HG03025 (cell line): ENCODE data around the gene EXOC1.
"Not testable (repeated sequence)": the region's sequence is repeated elsewhere in the genome, so short reads cannot be mapped to it uniquely, and the experiment has no call there.

Experiments used
- ATAC-seq: cut with Tn5 transposase; IDR thresholded peaks from one replicate; pipeline ENCODE4 v1.9.1; 2021; ENCODE audit warnings: mild to moderate bottlenecking, moderate library complexity; ENCODE audit not compliant: unreplicated experiment, low FRiP score

Gene EXOC1

DNA sequence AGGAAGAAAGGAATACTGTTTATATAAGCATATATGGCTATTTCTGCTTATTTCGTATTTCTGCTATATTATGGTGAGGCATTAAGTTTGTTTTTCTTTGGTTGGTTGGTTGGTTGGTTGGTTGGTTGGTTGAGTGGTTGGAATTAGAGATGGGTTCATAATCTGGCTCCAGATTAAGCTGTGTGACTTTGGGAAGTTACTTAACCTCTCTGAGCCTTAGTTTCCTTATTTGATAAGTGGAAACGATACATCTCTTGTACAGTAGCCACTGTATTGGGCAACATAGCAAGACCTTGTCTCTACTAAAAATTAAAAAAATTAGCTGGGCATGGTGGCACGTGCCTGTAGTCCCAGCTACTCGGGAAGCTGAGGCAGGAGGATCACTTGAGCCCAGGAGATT, 49.2 kb downstream of the EXOC1 start:
- no peak for ATAC-seq

DNA sequence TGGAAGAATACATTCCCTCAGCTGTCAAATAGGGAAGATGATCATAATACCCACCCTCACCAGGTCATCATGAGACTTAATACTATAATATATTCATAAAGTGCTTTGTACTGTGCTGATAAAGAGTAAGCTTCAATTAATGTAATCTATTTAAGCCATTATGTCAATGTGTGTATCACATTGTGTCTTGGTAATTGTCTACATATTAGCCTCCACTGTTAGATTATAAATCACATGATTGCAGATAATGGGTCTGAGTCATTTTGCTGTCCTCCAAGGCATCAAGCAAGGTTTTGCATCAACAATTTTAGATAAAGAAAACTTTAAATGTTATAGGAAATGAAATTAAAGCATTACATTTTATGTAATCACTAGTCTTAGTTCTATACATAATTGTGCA, 50.1 kb downstream of the EXOC1 start:
- no peak for ATAC-seq

DNA sequence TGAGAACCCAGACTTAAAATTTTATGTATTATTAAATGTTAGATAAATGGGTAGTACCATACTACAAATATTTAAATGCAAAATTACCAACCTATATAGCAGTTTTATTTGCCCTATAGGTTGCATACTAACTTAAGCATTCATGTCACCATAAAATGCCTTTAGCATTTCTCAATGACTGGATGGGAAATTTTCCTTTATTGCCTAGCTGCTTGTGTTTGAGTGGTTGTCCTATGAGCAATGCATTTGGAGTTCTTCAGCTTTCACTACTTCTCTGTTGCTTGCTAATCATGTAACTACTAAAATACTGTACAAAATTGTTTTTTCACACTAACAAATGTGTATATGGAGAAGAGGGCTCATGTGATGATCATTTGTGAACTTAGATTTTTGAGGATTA, 51.1 kb downstream of the EXOC1 start:
- no peak for ATAC-seq

DNA sequence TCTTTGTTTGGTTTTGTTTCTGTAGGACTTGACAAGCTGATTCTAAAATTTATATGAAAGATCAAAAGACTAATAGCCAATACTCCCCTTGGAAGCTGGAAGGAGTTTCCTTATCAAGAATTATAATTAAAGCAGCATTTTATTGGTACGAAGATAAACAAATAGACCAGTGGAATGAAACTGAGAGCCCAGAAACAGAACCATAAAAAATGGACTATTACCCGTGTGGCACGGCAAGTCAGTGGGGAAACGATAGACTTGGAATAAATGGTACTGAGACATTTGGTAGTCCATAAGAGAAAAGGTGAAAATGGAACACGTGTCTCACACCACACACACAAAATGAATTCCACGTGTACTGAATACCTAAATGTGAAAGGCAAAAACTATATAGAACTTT, 52.9 kb downstream of the EXOC1 start:
- ATAC-seq = no peak

DNA sequence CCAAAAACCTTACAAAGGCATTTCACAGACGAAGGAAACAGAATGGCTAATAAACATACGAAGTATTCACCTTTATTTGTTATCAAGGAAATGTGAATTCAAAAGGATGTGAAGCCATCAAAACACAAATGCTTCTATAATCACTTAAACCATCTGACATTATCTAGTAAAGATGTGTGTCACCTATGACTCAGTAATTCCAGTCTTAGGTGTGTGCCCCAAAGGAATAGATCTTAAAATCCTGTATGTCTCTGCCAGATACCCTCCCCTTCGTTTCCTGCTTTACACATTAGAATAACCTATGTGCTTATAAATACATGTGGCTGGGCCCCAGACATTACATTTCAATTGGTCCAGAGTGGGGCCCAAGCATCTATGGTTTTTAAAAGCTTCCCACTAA, 53.5 kb downstream of the EXOC1 start:
- no peak for ATAC-seq

DNA sequence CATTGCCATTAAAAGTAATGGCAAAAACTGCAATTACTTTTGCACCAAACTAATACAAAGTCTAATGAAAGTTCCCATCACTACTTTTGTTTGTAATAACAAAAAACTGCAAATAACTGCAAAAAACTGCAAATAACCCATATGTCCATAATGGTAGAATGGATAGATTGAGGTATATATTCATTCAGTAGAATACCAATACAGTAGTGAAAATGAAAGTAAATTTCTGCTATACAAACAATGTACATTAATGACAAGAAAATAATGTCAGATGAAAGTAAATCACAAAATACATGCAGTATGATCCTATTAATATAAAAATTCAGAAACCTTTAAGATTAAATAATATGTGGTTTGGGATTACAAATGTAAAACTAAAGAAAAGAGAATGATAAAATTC, 54.0 kb downstream of the EXOC1 start:
- ATAC-seq = no peak

DNA sequence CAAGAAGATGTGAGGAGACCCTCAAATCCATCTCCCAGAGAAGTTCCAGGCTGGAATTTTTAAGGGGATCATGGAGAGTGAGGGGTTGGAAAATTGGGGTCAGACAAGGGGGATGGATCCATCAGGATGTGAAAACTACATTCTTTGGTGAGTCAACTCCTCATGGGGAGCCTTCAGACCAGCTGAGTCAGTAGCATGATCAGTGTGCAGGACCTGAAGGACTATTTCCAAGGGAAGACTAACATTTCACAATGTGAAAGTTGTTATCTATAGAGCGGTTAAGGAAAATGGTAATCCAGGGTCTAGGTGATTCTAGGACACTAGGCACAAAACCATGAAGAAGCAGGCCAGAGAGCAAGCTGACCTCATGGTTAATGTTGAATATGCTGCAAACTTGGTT, 56.7 kb downstream of the EXOC1 start:
- ATAC-seq = no peak

DNA sequence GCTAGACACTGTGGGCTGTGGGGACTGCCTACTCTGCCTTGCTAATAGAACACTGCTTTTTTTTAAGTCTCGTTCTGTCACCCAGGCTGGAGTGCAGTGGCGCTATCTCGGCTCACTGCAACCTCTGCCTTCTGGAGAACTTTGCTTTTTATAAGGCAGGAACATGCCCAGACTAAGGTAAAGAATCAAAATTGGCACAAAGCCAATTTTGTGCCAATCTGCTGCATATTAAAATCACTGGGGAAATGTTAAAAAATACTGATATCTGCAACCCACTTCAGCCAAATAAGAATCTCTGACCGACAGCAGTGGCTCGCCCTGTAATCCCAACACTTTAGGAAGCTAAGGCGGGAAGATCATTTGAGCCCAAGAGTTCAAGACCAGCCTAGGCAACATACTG, 58.8 kb downstream of the EXOC1 start:
- no peak for ATAC-seq

DNA sequence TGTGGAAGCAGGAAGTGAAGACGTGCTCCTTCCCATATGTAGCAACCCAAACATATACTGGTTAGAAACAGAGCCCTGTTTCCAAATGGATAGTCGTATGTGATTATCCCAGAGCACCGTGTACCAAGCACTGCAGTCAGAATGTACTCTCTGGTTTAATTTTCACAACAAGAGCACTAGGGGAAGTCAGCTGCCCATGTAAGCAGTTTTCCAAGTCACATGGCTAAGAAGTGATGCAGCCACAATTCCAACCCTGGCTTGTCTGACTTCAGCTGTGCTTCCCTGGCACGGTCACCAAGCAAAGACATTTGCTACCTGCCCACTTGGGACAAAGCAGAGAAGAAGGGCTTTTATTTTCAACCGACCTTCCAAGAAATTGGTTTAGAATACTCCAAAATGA, 67.1 kb downstream of the EXOC1 start:
- no peak for ATAC-seq

DNA sequence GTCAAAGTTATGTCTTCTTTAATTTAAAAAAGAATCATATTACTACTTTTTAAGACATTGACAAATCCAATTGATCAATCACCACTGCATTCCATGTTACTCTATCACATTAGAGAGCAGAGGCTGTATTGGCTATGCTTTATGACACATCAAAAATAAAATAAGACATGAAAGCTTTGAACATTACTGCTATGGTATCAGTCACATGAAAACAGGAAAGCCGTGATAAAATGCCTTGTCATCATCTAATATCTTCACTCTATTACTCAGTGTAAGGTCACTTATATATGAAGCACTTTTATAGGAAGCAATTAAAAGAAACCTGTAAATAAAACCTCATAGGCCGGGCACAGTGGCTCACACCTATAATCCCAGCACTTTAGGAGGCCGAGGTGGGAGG, 67.6 kb downstream of the EXOC1 start:
- no peak for ATAC-seq

DNA sequence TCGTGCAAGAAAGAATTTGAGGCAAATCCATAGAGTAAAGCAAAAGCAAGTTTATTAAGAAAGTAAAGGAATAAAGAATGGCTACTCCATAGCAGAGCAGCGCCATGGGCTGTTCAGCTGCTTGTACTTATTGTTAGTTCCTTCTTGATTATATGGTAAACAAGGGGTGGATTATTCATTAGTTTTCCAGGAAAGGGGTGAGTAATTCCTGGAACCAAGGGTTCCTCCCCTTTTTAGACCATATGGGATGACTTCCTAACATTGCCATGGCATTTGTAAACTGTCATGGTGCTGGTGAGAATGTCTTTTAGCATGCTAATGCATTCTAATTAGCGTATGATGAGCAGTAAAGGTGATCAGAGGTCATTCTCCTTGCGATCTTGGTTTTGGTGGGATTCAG, 71.8 kb downstream of the EXOC1 start:
- ATAC-seq = no peak

DNA sequence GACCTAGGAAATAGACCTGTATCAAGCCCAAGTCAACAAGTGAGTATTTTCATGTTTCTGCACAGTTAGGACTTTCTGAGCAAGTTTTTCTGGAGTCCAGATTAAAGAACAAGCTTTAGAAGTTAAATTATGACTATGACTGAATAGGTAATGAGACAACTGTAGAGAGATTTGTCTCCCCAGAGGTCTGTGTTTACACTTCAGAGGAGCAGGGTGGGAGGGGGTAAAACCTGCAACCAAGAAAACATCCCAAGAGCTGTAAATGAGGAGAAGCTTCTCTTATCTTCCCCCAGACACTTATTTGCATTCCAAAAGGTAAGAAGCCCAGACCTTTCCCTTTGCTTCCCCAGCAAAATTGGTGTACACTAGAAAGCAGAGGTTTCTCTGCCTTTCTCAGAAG, 73.2 kb downstream of the EXOC1 start:
- ATAC-seq = no peak

DNA sequence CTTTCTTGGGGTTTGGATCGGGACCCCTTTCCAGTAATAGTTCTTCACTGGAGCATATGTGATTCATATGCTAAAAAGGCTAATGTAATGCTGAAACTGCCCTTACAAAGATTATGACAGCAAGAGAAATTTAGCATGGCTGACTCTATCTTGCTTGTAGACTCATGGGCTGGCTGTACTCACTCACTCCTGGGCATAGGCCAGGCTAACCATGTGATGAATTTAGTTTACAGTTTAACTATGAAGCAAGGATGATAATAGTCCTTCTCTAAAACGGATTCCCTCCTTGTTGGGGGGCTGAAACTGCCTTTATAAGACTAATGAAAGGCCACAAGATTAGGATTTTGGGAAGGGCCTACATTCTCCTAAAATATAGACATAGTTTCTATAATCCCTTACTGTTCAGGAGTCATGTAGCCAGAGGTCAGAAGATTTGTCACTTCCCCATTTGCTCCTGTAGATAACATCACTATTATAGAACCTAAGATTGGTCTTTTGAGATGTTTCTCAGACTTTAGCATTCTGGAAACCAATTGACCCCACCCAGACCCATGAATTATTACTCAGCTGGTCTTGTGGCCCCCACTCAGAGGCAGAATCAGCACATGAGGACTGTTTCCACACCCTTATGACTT, 74.5 kb downstream of the EXOC1 start:
- no peak for ATAC-seq

DNA sequence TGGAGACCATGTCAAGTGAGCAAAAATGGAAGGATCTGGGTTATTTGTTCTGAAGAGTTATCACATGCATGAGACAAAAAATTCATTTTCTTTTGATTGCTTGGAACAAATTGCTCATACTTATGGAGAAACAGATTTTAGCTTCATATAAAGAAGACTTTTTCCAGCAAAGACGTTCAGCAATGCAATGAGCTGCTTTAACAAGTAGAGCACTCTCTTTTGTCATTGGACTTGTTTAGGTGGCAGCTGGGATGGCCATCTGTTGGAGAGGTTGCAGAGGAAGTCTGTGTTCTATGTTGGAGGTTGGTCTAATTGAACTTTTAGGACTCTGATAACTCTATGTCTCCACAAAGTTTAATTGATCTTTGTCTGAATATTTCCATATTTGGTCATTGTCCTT, 75.4 kb downstream of the EXOC1 start:
- no peak for ATAC-seq

DNA sequence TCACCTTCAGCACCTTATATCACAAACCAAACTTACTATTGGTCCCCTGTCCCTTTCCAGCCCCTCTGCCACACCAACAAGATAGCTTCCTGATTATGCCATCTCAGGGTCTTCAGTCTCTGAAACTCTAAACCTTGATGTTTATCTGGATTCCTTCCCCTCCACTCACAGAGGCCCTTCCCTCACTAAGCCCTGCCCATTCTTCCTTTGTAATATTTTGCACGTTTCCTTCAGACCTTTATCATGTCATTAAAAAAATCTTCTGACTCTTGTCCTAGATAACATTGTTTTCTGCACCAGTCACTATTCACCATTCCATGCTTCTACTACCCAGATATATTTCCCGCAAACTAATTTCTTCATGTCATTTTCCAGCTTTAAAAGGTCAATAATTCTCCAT, 77.6 kb downstream of the EXOC1 start:
- ATAC-seq = no peak

DNA sequence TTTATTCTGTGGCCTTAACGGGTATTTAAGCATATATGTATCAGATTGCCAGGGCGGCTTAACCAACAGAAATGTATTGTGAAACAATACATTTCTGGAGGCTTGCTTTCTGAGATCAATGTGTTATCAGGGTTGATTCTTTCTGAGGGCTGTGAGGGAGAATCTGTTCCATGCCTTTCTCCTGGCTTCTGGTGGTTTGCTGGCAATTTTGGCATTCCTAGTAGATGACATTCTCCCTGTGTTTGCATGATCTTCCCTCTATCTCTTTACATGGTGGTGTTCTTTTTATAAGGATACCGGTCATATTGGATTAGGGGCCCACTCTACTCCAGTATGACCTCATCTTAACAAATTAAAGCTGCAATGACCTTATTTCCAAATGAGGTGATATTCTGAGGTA, 78.4 kb downstream of the EXOC1 start:
- no peak for ATAC-seq

DNA sequence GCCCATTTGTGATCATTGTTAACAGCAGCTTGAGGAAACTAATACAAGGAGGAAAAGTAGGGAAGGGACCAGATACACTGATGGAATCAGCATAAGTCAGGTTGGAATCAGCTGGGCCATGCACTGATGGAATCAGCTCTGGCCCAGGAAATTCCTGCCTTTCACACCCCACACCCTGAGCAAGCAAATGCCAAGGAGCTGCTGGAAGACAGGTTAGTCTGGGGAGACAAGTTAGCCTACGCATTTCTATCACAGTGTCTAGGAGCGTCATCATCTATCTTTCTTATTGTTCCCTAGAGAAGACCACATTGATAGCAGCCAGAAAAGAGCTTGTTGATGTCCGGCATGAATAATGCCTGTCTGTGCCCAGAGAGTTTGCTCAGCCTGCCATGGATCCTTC, 79.1 kb downstream of the EXOC1 start:
- no peak for ATAC-seq

DNA sequence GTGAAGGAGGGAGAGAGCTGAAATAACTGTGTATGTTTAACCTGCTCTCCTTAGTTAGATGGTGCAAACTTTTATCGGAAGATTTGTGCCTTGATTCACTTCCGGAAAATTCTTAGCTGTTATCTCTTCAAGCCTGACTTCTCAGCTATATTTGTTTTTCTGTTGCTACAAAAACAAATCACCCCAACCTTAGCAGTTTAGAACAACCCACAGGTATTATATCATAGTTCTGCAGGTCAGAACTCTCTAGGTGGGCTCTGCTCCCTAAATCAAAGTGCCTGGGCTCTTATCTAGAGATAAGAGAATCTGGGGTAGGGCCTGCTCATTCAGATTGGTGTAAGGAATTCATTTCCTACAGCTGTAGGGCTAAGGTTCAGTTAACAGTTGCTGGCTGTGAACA, 80.2 kb downstream of the EXOC1 start:
- ATAC-seq = no peak

DNA sequence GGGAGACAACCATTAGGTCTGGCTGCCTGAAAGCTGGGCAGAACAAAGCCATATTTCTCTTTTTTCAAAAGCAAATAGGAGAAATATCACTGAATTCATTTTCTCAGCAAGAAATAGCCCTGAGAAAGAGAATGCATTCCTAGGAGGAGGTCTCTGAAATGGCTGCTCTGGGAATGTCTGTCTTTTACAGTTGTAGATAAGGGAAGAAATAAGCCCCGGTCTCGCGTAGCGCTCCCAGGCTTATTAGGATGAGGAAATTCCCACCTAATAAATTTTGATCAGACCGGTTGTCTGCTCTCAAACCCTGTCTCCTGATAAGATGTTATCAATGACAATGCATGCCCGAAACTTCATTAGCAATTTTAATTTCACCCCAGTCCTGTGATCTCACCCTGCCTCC, 82.5 kb downstream of the EXOC1 start:
- ATAC-seq = not testable (repeated sequence)

DNA sequence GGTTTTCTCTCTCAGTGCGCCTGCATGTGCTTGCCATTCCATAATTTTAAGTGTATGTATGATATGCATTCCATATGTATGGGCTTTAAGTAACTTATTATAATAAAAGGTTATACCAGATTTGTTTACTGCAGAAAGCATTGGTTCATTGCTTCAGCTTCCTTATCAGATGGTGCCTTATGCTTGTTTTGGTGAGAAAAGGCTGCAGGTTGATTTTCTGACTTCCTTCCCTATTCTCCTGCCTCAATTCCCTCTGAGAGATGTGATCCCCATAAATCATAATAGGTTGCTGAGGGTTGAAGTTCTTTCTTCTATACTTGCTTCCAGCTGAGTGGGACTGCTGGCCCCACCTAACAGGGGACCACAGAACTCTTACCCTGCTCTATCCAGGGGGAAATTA, 85.0 kb downstream of the EXOC1 start:
- ATAC-seq = no peak

DNA sequence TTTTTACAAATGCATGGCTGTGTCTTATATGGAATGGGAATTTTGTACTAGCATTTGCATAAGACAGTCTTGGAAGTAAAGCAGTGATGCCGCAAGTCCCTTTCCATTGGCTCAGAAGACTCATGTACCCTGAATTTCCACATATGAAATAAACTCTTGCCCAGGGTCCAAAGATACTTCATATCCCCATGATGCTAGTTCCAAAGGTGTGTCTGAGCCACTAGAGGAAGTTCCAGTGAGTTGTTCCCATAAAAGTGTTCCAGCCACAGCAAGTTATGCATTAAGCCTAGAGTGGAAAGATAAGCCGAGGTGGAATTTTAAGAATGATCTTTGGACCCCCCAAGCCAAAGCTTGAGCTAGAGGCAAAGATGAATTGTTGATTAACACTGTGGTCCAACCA, 86.0 kb downstream of the EXOC1 start:
- ATAC-seq = no peak

DNA sequence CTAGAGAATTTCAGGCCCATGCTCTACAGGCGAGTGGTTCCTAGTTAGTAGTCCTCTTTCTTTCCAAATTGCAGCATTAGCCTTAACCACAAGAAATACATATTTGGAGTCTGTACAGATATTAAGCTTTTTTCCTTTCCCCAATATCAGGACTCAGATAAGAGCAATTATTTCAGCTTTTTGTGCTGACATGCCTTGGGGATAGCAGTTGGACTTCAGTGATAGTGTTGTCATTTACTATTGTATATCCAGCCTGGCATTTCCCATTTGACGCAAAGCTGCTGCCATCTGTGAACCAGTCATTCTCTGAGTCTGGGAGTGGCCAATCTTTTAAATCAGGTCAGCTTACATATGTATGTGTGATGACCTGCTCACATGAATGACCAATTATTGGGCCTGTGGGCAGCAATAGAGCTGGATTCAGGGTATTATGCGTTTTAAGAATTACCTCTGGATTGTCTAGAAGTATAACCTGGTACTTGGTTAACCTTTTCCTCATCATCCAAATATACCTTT, 88.5 kb downstream of the EXOC1 start:
- no peak for ATAC-seq

DNA sequence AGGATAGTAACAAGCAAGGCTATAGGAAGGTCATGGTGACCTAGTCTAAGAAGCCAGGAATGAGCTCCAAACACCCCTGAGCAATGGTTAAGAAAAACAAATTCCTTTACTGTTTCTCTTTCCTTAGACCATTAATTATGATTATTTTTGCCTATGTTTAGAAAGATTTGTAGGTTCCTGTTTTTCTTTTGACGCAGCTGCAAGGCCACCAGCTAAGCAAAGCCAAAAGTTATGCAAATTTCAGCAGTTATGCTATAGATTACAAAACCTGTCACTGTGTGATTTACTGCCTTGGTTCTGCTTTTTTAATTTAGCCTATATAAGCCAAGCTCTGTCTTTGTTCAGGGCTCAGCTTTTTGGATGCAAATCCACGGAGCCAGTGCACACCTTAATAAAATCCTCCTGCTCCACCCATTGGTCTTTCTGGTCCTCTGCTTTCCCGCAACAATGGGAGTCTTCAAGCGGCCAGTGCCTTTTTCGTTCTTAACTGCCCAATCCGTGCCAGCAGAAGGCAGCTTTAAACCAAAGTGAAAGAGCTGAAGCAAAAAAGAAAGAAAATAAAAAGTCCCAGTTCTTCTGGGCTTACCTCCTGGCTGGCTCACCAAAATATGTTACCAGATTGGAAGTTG, 93.9 kb downstream of the EXOC1 start:
- ATAC-seq = peak; percentile 51
